Tibial nerve (tissue), 4 donors: ENCODE measurements around the gene BAZ1A.

ENCODE experiments used
- EP300 ChIP-seq, 2 donors: sonication (generic); formaldehyde crosslinking; IDR thresholded peaks; one replicate each; pipeline ENCODE4 v1.6.1; 2017; ENCODE audit warnings: antibody characterized with exemption in 2 of 2, mild to moderate bottlenecking in 1 of 2
- POLR2A ChIP-seq, 2 donors: fragments of 450-650 bp; IDR thresholded peaks; one replicate each; pipeline ENCODE4 v1.6.1; 2017; ENCODE audit warnings: antibody characterized with exemption in 2 of 2, mild to moderate bottlenecking in 2 of 2, moderate library complexity in 2 of 2
- TF ChIP-seq, protein P1 (sequence below), 5 experiments: fragments of 200-600 bp in 3 of 5; fragments of 450-650 bp in 2 of 5; sonication (generic) in 3 of 5; IDR thresholded peaks; one replicate each; pipeline ENCODE4 v1.5.1; 2016 to 2019; ENCODE audit warnings: antibody characterized with exemption in 5 of 5, mild to moderate bottlenecking in 3 of 5, moderate library complexity in 2 of 5

DNA sequence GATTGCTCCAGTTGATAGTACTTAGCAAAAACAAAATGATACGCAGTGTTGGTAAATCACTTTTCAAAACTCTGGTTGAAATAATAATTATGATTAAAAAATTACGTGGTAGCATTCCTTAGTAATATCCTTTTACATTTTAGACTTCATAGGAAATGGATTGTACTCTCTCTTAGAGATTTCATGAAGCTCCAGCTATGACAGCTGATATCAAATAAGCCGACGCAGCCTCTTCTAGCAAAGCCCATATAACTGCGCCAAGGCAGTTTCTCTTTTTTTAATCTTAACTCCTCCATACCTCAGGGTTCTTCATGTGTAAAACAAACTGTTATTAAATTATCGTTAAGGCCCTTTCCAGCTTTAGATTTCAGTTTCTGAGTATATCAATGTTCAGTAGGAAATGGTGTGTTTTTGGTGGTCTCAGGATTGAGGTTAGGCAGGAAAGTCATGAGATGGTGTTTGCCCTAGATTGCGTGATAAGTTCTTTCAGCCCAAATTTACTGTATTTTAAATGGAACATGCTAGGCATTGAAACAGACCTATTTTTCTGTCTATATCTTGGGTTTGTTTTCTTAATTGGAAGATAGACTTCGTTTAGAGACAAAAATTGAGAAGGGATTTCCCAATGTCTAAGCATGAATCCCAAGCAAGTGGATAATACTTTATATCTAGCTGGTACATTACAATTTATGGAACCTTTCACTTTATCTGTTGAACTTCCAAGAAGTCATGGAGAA is 159.9 kb downstream of the BAZ1A start:
- TF ChIP-seq, protein P1, sequence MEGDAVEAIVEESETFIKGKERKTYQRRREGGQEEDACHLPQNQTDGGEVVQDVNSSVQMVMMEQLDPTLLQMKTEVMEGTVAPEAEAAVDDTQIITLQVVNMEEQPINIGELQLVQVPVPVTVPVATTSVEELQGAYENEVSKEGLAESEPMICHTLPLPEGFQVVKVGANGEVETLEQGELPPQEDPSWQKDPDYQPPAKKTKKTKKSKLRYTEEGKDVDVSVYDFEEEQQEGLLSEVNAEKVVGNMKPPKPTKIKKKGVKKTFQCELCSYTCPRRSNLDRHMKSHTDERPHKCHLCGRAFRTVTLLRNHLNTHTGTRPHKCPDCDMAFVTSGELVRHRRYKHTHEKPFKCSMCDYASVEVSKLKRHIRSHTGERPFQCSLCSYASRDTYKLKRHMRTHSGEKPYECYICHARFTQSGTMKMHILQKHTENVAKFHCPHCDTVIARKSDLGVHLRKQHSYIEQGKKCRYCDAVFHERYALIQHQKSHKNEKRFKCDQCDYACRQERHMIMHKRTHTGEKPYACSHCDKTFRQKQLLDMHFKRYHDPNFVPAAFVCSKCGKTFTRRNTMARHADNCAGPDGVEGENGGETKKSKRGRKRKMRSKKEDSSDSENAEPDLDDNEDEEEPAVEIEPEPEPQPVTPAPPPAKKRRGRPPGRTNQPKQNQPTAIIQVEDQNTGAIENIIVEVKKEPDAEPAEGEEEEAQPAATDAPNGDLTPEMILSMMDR (IDR thresholded peaks at IDR 0.05), result no peak
- TF ChIP-seq POLR2A (IDR thresholded peaks at IDR 0.05) (no peak), EP300 (IDR thresholded peaks at IDR 0.05) (no peak)
